ENCODE data around the gene TOX2.

The TOX2 gene

GRCh38 chr20:43961116-43961515 lies 46.5 kb downstream of the TOX2 start:
- no peak for DNase-seq

GRCh38 chr20:43961541-43962471 lies 47.2 kb downstream of the TOX2 start:
- DNase-seq, result no peak

GRCh38 chr20:43962530-43962929 lies 47.9 kb downstream of the TOX2 start:
- no peak for DNase-seq

GRCh38 chr20:43963233-43963632 lies 48.6 kb downstream of the TOX2 start:
- no peak for DNase-seq

- DNase-seq, result peak; percentile 60
Measured at GRCh38 chr20:43963872-43964791, 49.5 kb downstream of the TOX2 start.

GRCh38 chr20:43968341-43969000 lies 53.8 kb downstream of the TOX2 start:
- no peak for DNase-seq

- no peak for DNase-seq
Measured at GRCh38 chr20:43969028-43969447, 54.4 kb downstream of the TOX2 start.

GRCh38 chr20:43969501-43970182 lies 55.0 kb downstream of the TOX2 start:
- no peak for DNase-seq

- DNase-seq, result no peak
Measured at GRCh38 chr20:43971267-43971666, 56.6 kb downstream of the TOX2 start.

- no peak for DNase-seq
Measured at GRCh38 chr20:43972051-43972450, 57.4 kb downstream of the TOX2 start.

- DNase-seq, result no peak
Measured at GRCh38 chr20:43972692-43973091, 58.0 kb downstream of the TOX2 start.

GRCh38 chr20:43973231-43973630 lies 58.6 kb downstream of the TOX2 start:
- DNase-seq, result no peak

- DNase-seq, result no peak
Measured at GRCh38 chr20:43973671-43974450, 59.2 kb downstream of the TOX2 start.

GRCh38 chr20:43974695-43975094 lies 60.0 kb downstream of the TOX2 start:
- DNase-seq, result no peak

- no peak for DNase-seq
Measured at GRCh38 chr20:43975096-43975768, 60.6 kb downstream of the TOX2 start.

- DNase-seq, result no peak
Measured at GRCh38 chr20:43976547-43976946, 61.9 kb downstream of the TOX2 start.

- no peak for DNase-seq
Measured at GRCh38 chr20:43977252-43977651, 62.6 kb downstream of the TOX2 start.

- DNase-seq, result no peak
Measured at GRCh38 chr20:43977962-43978361, 63.3 kb downstream of the TOX2 start.

GRCh38 chr20:43979576-43980105 lies 65.0 kb downstream of the TOX2 start:
- DNase-seq, result no peak

GRCh38 chr20:43981540-43981939 lies 66.9 kb downstream of the TOX2 start:
- DNase-seq, result no peak

GRCh38 chr20:43982016-43982415 lies 67.4 kb downstream of the TOX2 start:
- DNase-seq, result no peak
